NOMO-1 treated with dmso at 0.1 percent for 144 hours (cell line): ENCODE results near the gene PLCL2.

Experiments used
- DNase-seq: peaks from one replicate; lab custom pipeline; 2025; ENCODE audit not compliant: unreplicated experiment; lab: John Stamatoyannopoulos, UW

PLCL2 gene

DNA sequence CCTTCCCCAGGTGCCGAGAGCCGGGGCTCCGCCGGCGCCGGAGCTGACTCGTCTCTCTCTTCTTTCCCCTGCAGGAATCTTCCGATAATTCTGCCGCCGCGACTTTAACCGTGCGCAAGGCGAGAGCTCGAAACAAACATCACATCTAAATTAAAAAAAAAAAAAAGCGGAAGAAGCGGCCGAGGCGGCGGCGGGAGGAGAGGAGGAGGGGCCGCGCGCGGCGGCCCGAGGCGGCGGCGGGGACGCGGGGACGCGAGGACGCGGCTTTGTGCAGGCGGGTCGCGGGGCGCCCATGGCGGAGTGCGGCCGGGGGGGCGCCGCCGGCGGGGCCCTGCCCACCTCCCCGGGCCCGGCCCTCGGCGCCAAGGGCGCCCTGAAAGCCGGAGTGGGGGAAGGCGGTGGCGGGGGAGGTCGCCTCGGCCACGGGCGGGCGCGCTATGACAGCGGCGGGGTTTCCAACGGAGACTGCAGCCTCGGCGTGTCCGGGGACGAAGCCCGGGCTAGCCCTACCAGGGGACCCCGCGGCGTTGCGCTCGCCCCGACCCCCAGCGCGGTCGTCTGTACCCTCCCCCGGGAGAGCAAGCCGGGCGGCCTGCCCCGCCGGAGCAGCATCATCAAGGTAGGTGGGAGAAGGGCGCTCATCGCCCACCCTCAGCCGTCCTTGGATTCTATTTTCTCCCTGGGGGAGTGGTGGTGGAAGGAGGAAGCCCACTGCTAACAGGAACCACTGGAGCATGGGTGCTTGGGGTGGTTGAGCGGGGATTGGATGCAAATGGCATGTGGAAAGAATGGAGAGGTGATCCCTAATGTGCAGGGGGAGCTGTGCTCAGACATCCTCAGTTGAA is at the start of gene PLCL2:
TSS of gene PLCL2 (plus strand) at position 208 of the 845 bp plus-strand sequence. CDS start at position 293, 85 bp downstream.
- DNase-seq: peak; percentile 28

DNA sequence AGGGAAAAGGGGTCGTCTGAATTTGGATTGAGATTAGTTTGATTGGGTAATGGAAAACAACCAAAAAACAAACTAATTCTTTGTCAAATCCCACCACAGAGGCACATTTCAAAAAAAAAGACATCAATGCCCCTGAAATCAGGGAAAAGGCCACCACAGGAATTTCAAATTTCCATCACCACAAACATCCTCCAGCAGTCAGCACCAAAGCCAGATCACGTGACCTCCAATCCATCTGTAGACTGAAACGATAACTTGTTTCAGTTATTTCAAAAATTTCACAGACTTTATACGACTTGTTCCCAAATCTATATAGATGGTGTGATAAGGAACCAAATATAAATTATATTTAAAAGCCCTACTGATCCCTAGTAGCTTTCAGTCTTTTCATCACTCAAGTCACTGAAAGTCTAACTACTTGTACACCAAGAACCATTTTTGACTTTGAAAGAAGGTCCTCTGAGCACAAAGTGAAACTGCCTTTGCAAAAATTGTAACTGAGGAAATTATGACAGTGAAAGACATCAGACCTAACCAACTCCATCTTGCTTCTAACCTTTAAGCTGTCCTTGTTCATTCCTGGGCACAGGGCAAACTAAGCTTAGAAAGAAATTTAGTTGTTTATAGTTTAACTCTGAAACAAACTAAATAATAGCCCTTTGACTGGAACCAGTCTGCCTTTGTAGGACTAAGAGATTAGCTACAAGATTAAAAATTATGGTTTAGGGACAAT is 48.1 kb upstream of the PLCL2 start:
- no peak for DNase-seq

DNA sequence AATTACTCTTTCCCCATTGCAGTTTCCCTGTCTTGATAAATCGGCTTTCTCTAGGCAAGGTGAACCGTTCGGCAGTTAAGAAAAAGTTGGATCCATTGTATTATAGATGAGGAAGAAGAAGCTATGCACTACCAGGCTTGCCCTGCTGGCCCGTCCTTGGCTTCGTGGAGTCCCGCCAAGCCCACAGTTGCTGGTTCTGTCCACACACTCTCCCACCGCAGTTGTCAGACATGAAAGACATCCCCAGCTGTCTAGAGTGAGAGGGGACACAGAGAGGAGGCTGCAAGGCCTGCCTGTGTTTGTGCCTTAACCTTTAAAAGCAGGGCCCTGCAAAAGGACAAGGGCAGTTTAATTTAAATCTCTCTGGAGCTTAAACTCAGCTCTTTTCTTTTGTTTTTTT is 47.2 kb upstream of the PLCL2 start:
- DNase-seq: no peak

DNA sequence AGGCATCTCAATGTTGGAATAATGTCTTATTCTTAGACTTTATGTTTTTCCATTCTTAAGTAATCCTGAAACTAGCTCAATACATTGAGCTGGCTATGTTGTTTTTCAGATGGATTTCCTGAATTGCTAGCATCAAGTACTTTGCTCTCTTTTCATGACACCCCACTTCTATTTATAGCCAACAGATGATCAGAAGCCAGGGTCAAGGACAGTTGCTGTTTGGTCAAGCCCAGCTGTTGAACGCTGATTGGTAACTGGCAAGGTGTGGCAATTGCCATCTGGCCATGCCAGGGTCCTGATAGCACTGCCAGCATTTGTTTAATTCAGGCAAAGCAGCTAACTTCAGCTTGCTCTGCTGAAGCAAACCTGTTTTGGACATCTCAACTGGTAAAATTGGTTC is 46.2 kb upstream of the PLCL2 start:
- DNase-seq: no peak

DNA sequence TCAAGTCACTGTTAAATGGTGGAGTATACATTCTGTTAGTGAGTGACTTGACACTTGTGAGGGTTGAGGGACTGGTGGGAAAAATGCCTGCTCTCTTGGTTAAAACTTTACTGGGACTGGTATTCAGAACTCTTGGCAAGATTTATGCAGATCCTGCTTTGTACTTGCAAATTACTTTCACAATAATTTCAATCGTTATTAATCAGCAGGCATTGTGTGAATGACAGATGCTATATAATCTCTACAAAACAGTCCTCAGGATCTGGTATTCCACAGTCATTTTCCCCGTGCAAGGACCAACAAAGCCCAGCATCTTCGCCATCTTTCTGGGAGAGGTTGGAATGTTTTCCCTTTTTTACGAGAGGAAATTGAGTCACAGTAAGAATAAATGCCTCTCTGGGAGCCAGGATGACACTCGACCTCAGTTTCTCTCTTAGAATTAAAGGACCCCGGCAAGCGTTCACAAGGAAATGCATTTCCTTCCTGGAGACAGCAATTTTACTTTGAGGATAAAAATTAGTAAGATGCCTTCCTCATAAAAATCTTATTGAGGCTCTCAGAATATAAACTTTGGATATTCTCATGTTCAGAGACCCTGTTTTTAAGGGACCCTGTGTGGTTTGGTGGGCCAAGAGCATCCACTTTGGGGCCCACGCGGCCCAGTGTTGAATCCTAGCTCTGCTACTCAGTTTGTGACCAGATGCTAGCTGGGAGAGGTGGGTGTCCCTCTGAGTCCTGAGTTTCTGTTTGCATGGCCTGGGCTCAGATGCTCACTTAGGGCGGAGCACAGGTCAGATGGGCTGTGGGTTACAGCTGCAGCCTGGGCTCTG is 45.3 kb upstream of the PLCL2 start:
- no peak for DNase-seq

DNA sequence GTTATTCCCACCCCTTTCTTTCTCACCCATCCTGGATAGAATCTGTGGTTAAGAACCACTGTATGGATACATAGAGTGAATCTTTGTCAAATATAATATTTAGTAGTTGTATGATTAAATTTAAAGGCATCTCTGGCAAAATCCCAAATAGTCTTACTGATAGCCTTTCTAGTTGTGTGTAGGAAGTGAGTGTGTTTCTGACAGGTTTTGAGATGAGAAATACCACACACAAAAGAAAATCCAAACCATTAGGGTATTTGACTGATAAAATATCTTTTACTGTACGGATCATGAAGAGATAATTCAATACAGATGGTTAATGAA is 44.7 kb upstream of the PLCL2 start:
- no peak for DNase-seq

DNA sequence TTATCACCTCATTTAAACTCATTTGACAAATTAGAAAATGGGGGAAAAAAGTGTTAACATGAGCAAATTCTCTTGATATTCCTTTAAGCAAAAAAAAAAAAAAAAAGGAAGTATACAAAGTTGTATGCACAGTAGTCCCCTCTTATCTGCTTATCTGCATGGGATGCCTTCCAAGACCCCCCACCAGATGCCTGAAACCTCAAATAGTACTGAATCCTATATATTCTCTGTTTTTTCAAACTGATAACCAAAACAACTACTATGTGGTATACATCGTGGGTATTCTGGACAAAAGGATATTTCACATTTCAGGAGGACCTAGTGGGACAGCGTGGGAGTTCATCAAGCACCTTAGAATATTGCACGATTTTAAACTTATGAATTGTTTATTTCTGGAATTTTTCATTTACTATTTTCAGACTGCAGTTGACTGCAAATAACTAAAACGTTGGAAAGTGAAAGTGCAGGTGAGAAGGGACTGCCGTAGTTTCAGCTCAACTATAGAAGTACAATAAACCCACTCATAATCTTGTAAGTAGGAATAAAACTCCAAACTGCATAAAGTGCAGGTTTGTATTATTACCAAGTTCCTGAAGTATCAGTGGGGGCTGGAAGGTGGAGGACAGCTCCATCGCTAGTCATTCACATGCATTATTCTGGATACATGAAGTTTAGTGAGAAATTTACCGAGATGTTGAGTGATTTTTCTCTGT is 43.6 kb upstream of the PLCL2 start:
- no peak for DNase-seq

DNA sequence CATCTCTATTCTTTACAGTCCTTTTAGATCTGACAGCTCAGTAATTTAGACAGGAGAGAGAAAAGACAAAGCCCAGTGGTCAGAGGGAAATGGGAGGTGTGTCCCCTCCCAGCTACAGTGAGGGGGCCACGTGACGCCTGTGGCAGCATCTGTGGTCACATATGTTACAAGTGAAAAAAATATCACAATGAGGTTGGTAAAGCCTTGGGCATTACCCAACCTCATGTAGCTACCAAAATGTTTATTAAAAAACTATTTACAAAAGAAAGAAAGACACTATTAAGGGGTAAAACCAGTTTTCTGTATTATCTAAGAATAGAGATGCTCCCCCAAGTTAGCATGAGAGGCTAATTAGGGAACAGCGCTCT is 42.9 kb upstream of the PLCL2 start:
- DNase-seq: no peak

DNA sequence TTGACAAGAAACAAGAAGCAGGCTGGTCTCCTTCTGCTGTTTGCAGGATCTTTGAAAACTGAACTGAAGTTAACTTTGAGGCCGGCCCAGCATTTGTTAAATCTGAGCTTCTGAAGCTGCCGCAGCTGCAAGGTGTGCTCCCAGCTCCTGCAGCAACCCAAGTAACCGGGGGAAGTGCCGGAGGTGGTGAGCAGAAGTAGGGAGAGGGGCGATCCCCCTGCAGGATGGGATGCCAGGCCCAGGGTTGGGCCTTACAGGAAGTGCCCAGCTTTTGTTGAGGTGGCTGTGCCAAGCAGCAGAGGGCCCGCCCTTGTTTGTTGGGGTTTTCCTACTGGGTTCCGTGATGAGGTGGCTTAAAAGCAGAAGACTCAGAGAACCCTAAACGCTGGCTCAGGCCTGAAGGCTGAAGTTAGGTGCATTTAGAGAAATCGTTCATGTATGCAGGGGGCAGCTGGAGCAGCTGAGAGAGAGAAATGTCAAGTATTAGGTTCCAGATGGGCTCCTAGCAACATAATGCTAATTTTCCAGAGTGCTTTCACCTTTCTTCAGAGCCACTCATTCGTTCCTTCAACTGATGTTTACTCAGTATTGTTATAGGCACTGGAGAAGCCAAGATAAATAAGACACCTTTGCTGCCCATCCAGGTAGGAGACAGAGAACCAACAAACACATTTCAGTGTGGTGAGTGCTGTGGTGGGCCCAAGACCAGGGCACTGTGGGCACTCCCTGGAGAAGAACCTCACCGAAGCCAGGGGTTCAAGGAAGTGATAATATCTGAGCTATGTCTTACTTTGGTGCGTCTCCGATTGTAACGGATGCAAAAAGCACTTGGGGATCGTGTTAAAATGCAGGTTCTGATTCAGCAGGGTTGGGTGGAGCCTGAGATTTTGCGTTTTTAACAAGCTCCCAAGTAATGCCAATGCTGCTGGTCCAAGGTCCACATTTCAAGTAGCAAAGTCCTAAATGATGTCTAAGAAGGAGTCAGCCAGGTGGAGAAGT is 42.2 kb upstream of the PLCL2 start:
- DNase-seq: peak; percentile 37

DNA sequence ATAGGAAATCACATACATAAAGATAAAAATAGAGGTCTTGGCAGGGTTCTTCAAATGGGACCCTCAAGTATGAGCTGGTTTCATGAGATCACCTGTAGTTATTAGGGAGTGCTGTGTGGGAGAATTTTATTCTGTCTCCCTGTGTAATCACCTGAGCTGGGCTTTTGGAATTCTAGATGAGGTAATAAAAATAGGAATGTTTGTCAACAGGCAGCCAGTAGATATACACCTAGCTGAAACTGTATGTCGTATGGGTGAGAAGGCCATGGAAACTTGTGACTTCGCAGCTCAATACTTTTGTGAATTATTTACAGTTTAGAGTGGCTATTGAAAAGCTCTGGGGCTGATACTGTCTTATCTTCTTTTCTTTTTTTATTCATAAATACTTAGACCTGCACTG is 40.5 kb upstream of the PLCL2 start:
- DNase-seq: no peak

DNA sequence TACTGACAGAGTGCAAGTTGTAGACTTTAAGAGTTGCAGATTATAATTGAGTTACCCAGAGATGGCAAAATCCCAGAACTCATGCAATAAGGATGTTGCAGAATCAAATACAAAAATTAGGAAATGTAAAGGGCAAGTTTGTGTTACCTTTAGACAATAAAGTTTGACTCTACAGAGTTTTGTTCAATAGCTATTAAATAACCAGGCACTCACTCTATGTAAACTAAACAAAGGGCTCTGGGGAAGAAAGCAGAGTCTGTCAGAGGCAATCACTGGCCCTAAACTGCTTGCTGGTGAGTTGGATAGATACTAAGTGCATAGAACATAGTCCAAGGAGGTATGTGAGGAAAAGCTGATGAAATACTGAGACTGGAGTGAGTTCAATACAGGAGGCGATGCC is 40.0 kb upstream of the PLCL2 start:
- no peak for DNase-seq

DNA sequence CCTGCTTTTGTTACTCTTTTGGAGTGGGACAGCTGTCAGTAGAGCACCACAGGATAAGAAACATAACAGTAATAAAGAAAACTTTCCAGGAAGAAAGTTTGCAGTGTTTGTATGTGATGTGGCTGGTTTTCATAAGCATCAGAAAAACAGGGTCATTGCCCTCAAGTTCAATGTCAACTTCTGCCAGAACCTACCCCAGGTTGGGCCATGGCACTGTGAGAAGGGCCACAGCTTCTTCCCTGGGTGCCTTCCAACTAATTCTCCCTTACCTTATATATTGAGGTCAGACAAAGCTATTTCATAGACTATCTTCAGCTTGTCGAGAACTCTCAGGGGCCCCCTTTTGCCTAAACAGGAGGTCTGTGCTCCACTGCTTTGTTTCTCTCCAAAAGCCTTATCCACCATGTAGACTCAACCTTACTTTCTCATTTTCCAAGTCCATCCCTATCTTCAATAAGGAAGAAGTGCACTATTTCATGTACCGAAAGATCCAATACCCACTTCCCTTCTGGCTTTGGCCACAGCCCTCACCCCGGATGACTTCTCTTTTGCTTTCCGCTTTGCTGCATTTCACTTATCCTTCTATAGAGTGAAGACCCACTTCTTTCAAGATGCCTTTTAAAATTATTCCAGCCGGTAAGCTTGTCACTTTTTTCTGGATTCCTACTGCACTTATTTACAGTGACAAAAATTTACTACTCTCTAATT is 38.2 kb upstream of the PLCL2 start:
- no peak for DNase-seq

DNA sequence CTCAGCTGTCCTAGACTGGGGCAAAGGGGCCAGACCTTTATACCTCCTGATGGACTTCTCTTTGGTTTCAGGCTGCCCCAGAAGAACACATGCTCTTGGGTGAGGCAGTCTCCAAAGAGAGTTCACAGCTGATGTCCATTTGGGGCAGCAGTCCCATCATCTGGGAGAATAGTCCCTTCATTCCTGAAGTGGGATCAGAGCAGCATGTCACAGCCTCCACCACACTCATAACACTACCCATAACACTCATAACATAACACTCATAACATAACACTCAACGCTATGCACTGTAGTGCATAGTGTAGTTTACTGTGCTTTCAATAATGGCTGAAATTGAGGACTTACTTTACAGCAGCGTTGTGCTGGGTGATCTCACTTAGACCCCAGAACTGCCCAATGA is 36.7 kb upstream of the PLCL2 start:
- DNase-seq: no peak

DNA sequence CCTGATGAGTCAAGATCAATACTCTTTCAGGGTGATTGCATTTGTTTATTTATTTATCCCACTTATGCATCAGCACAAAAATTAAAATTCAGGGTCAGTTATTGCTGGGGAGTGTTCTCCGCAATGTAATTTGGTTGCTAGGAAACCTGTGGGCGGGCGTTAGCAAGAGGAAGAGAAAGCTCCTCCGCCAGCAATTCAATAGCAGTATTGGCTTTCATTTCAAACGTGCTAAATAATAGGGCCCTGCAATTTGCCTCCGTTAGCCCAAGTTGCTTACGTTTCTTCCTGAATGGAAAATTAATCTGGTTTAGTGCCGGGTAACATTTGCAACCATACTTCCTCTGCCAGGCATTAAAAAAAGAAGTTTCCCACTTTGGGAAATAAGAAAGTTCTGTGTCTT is 35.5 kb upstream of the PLCL2 start:
- peak; percentile 46 for DNase-seq

DNA sequence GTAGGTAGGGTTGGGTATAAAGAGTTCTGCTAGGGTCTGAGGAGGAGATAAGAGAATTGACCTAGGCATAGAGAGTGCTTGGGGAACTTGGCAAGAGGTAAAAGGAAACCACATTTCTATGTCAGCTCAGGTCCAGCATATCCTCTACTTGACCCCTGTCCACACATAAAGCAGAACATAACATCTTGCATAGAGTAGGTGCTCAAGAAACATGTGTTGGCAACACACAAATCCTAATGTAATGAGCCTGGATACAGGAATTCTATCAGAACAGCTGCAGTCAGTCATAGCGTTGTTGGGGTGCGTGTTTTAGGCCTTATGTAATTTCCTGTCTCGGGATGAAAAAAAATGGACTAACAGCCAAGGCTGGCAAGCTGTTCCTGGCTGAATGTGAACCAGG is 35.0 kb upstream of the PLCL2 start:
- no peak for DNase-seq

DNA sequence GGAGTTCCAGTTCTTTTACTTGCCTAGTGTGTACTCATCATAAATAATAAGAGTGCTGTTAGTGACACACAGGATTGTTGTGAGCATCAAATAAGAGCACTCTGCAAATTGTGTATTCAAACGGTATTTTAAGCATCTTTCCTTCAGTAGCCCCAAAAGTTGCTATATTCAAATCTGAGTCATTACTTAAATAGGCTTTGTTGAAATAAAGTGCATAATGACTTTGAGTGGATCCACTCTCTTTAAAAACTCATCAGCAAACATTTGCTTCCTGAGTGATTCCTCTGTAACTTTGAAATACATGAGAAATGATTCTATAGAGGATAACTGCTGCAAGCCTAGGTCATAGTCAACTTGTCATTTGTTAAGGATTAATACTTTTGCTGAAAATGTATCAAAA is 29.3 kb upstream of the PLCL2 start:
- DNase-seq: no peak

DNA sequence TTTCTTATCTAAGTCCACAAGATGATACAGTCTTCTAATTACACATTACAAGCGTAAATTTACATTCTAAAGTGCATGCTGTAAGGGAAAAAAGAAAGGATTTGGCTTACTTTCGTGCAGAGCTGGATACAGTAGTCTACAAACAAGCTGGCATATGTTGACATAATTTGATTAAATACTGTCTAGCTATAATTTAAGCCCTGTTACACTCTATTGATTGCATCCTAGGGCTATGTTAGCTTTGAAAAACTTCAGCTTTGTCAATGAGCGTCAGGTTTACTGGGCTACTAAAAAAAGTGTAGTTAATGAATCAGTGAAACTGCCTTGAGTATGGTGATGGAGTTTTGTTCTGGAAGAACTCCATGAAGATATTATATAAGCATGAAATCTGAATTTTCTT is 24.5 kb upstream of the PLCL2 start:
- DNase-seq: no peak

DNA sequence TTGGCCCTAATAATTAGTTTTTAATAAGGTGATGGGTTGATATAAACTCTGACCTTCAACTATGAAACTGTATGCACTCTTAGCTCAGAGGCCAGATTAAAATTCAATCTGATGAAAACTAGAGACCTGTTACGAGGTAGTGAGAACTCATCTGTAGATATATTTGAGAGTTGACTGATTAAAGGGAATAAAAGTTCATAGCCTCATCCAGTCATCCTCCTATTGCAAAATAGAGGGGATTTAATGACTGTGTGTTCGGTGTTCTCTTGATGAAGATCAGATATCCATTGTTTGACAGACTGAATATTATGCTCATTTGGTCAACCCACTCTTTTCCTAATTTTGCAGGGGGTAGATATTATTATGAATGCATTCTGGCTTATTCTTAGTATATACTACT is 23.3 kb upstream of the PLCL2 start:
- DNase-seq: no peak

DNA sequence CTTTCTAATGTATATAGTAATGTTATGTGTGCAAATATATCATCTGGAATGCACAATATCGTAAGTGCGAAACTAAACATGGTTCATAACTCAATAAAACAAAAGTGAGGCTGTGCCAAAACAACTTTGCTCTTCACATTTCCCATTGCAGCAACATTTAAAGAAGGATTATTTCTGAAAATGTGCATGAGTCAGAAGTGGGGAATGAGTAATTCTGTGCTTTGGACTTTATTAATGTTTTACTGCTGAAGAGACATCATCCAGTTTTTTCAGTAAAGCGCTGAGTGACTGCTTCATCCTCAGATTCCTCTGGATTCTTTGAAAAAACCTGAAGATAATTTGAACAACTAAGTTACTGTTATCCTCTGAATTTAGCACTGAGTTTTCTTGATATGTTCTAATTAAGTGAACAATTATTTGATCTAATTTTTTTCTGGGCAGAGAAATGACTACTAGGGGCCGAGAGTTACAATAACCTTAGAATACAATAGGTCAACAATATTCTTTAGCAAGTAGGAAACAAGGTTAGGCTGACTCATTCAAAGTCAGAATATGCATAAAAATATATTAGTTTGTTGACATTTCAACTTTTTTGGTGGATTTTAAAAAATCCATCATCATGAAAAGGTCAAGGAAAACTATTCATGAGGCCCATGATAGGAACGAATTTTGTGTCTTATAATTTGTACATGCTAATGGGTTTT is 20.0 kb upstream of the PLCL2 start:
- no peak for DNase-seq
